H9 (cell line): ENCODE measurements around the gene TBC1D19. TPM values are rescaled to one million over a fixed set of nuclear protein-coding genes. Genes with fewer than 3 reads are reported as not detected.

Experiments
- DNase-seq: peaks from one replicate; pipeline ENCODE4 v3.0.0-alpha.2; 2017
- H2AFZ ChIP-seq: one replicate; pipeline ENCODE4 v1.6.1; 2013; ENCODE audit warnings: mild to moderate bottlenecking, low read length, control low read depth, moderate library complexity
- H2AK5ac ChIP-seq: 2 replicates; pipeline ENCODE4 v1.6.1; 2013; ENCODE audit warnings: low read length, control low read depth, mixed read lengths; ENCODE audit not compliant: insufficient read length
- H2BK120ac ChIP-seq: one replicate; pipeline ENCODE4 v1.6.1; 2013; ENCODE audit warnings: low read depth, mild to moderate bottlenecking, low read length, control low read depth, inconsistent platforms; ENCODE audit not compliant: poor library complexity, severe bottlenecking
- H2BK12ac ChIP-seq: 2 replicates; pipeline ENCODE4 v1.6.1; 2013; ENCODE audit warnings: low read length, control low read depth, mixed read lengths, low read depth; ENCODE audit not compliant: insufficient read length
- H2BK15ac ChIP-seq: 2 replicates; pipeline ENCODE4 v1.6.1; 2013; ENCODE audit warnings: low read depth, low read length, control low read depth
- H2BK20ac ChIP-seq: one replicate; pipeline ENCODE4 v1.6.1; 2013; ENCODE audit warnings: low read depth, mild to moderate bottlenecking, low read length, control low read depth, inconsistent platforms; ENCODE audit not compliant: poor library complexity, severe bottlenecking
- H2BK5ac ChIP-seq: 2 replicates; pipeline ENCODE4 v1.6.1; 2013; ENCODE audit warnings: low read length, control low read depth, mixed read lengths; ENCODE audit not compliant: insufficient read length
- H3K14ac ChIP-seq: 2 replicates; pipeline ENCODE4 v1.6.1; 2013; ENCODE audit warnings: low read length, control low read depth; ENCODE audit not compliant: insufficient read depth
- H3K18ac ChIP-seq: 2 replicates; pipeline ENCODE4 v1.6.1; 2013; ENCODE audit warnings: low read depth, mild to moderate bottlenecking, mixed read lengths, low read length, control low read depth; ENCODE audit not compliant: insufficient read length
- H3K23ac ChIP-seq: 2 replicates; pipeline ENCODE4 v1.6.1; 2013; ENCODE audit warnings: low read length, control low read depth, mixed read lengths, low read depth; ENCODE audit not compliant: insufficient read length
- H3K23me2 ChIP-seq: 2 replicates; pipeline ENCODE4 v1.6.1; 2013; ENCODE audit warnings: low read depth, mild to moderate bottlenecking, mixed read lengths, low read length, control low read depth; ENCODE audit not compliant: insufficient read length, poor library complexity, severe bottlenecking
- H3K27ac ChIP-seq: 2 replicates; pipeline ENCODE4 v1.5.1; 2013; ENCODE audit warnings: low read length, control low read depth, mixed read lengths, low read depth; ENCODE audit not compliant: insufficient read length
- H3K27me3 ChIP-seq: 2 replicates; pipeline ENCODE4 v1.6.1; 2013; ENCODE audit warnings: low read length, control low read depth, inconsistent platforms; ENCODE audit not compliant: insufficient read depth
- H3K4ac ChIP-seq: 2 replicates; pipeline ENCODE4 v1.6.1; 2013; ENCODE audit warnings: low read depth, mild to moderate bottlenecking, control low read depth, inconsistent platforms, low read length, moderate library complexity
- H3K4me1 ChIP-seq: 2 replicates; pipeline ENCODE4 v1.6.1; 2013; ENCODE audit warnings: low read length, control low read depth, inconsistent platforms; ENCODE audit not compliant: insufficient read depth
- H3K4me2 ChIP-seq: 2 replicates; pipeline ENCODE4 v1.6.1; 2013; ENCODE audit warnings: low read length, control low read depth, mixed read lengths; ENCODE audit not compliant: insufficient read length, insufficient read depth
- H3K56ac ChIP-seq: 2 replicates; pipeline ENCODE4 v1.6.1; 2013; ENCODE audit warnings: low read depth, mild to moderate bottlenecking, mixed read lengths, low read length, control low read depth; ENCODE audit not compliant: insufficient read length
- H3K79me1 ChIP-seq: 2 replicates; pipeline ENCODE4 v1.6.1; 2013; ENCODE audit warnings: low read depth, mild to moderate bottlenecking, moderate library complexity, low read length, control low read depth, inconsistent platforms; ENCODE audit not compliant: insufficient read depth, poor library complexity, severe bottlenecking
- H3K79me2 ChIP-seq: 2 replicates; pipeline ENCODE4 v1.6.1; 2013; ENCODE audit warnings: low read length, control low read depth, inconsistent platforms; ENCODE audit not compliant: insufficient read depth
- H3K9ac ChIP-seq: 2 replicates; pipeline ENCODE4 v1.6.1; 2013; ENCODE audit warnings: low read length, control low read depth, mixed read lengths; ENCODE audit not compliant: insufficient read length; ENCODE audit errors: extremely low read depth
- H3K9me3 ChIP-seq: one replicate; pipeline ENCODE4 v1.6.1; 2013; ENCODE audit warnings: low read depth, low read length, inconsistent platforms; ENCODE audit not compliant: control insufficient read depth
- H3T11ph ChIP-seq: one replicate; pipeline ENCODE4 v1.6.1; 2013; ENCODE audit warnings: mild to moderate bottlenecking, low read length, control low read depth, inconsistent platforms
- H4K20me1 ChIP-seq: one replicate; pipeline ENCODE4 v1.6.1; 2013; ENCODE audit not compliant: control insufficient read depth, insufficient read length, insufficient read depth
- H4K5ac ChIP-seq: 2 replicates; pipeline ENCODE4 v1.6.1; 2013; ENCODE audit warnings: low read depth, mild to moderate bottlenecking, mixed read lengths, low read length, control low read depth; ENCODE audit not compliant: insufficient read length
- H4K8ac ChIP-seq: replicated peaks from 2 replicates; pipeline ENCODE4 v1.6.1; 2013; ENCODE audit warnings: low read length, control low read depth, mixed read lengths, low read depth; ENCODE audit not compliant: insufficient read length
- H4K91ac ChIP-seq: 2 replicates; pipeline ENCODE4 v1.6.1; 2013; ENCODE audit warnings: low read depth, mild to moderate bottlenecking, moderate library complexity, mixed read lengths, low read length, control low read depth; ENCODE audit not compliant: insufficient read length
- H3K27ac Mint-ChIP-seq, 3 experiments: 2 replicates in 2 of 3; 3 replicates in 1 of 3; pipeline ENCODE4 v1.8.0; 2020 to 2021; ENCODE audit warnings: mixed read lengths in 3 of 3, mild to moderate bottlenecking in 1 of 3, moderate library complexity in 1 of 3
- H3K27me3 Mint-ChIP-seq: 2 replicates; pipeline ENCODE4 v1.8.0; 2021; ENCODE audit warnings: low read depth, mild to moderate bottlenecking, moderate library complexity, mixed read lengths
- H3K36me3 Mint-ChIP-seq, 3 experiments: 2 replicates in 2 of 3; 3 replicates in 1 of 3; pipeline ENCODE4 v1.8.0; 2020 to 2021; ENCODE audit warnings: low read depth in 3 of 3, mixed read lengths in 3 of 3; ENCODE audit not compliant: insufficient read depth in 1 of 3
- H3K4me1 Mint-ChIP-seq, 2 experiments: 2 replicates each; pipeline ENCODE4 v1.8.0; 2020; ENCODE audit warnings: mixed read lengths in 2 of 2
- H3K4me3 Mint-ChIP-seq, 2 experiments: 2 replicates in 1 of 2; 3 replicates in 1 of 2; pipeline ENCODE4 v1.8.0; 2020 to 2021; ENCODE audit warnings: mild to moderate bottlenecking in 2 of 2, mixed read lengths in 2 of 2, moderate library complexity in 1 of 2
- H3K9me3 Mint-ChIP-seq, 2 experiments: 2 replicates in 1 of 2; 3 replicates in 1 of 2; pipeline ENCODE4 v1.8.0; 2020; ENCODE audit warnings: mild to moderate bottlenecking in 2 of 2, mixed read lengths in 2 of 2, moderate library complexity in 1 of 2
- WGBS: extraction: QIAGEN DNeasy Blood & Tissue Kit; methylation state at CpG from one replicate; pipeline ENCODE4 v1.1.7; 2013; ENCODE audit warnings: missing lambda C conversion rate, low lambda C conversion rate, mixed read lengths; ENCODE audit not compliant: insufficient read length; ENCODE audit errors: extremely low coverage; 5-methylcytosine and 5-hydroxymethylcytosine counted together
- total RNA-seq: library from RNA; stranded (reverse); gene quantifications from 2 replicates; pipeline ENCODE4 v1.2.1, GENCODE V29; 2021
- TF ChIP-seq, protein P1 (sequence below): fragments of 200-600 bp; sonication (generic); conservative IDR thresholded peaks from 3 replicates; pipeline ENCODE4 v1.8.0; 2021; ENCODE audit warnings: antibody characterized with exemption, mild to moderate bottlenecking

TBC1D19 gene
- total RNA-seq, 1 experiment from 2014 or later = 3.2 TPM

GRCh38 chr4:26715636-26716242 is 131.9 kb downstream of the TBC1D19 start:
- no peaks in the 10 kb centered on the region for H3K79me1 ChIP-seq
- no peaks in the 10 kb centered on the region for H3K4me1 Mint-ChIP-seq
- no peak overlapping the region for H2BK120ac ChIP-seq
- H3K27me3 ChIP-seq = no peaks in the 10 kb centered on the region
- H3K23ac ChIP-seq = no peak overlapping the region
- H3K14ac ChIP-seq = no peak overlapping the region
- no peak overlapping the region for H2BK12ac ChIP-seq
- H2BK15ac ChIP-seq = no peak overlapping the region
- H3K9me3 Mint-ChIP-seq = no peaks in the 10 kb centered on the region; a peak in 1 of 5 replicates
- H3T11ph ChIP-seq = no peak overlapping the region
- no peaks in the 10 kb centered on the region for H3K9me3 ChIP-seq
- no peak overlapping the region; a peak in 1 of 7 replicates for H3K27ac Mint-ChIP-seq
- no peak overlapping the region for H4K91ac ChIP-seq
- H3K27ac ChIP-seq = no peak overlapping the region
- no peak overlapping the region for H4K5ac ChIP-seq
- no peak overlapping the region for H3K4me3 Mint-ChIP-seq
- H3K27me3 Mint-ChIP-seq = no peaks in the 10 kb centered on the region
- H3K23me2 ChIP-seq = no peaks in the 10 kb centered on the region
- TF ChIP-seq, protein P1, sequence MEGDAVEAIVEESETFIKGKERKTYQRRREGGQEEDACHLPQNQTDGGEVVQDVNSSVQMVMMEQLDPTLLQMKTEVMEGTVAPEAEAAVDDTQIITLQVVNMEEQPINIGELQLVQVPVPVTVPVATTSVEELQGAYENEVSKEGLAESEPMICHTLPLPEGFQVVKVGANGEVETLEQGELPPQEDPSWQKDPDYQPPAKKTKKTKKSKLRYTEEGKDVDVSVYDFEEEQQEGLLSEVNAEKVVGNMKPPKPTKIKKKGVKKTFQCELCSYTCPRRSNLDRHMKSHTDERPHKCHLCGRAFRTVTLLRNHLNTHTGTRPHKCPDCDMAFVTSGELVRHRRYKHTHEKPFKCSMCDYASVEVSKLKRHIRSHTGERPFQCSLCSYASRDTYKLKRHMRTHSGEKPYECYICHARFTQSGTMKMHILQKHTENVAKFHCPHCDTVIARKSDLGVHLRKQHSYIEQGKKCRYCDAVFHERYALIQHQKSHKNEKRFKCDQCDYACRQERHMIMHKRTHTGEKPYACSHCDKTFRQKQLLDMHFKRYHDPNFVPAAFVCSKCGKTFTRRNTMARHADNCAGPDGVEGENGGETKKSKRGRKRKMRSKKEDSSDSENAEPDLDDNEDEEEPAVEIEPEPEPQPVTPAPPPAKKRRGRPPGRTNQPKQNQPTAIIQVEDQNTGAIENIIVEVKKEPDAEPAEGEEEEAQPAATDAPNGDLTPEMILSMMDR = no peak
- no peak overlapping the region for H3K18ac ChIP-seq
- H3K4me1 ChIP-seq = no peaks in the 10 kb centered on the region
- H3K4me2 ChIP-seq = no peak overlapping the region
- H3K79me2 ChIP-seq = no peaks in the 10 kb centered on the region
- no peak overlapping the region for H2AK5ac ChIP-seq
- no peak overlapping the region for H4K8ac ChIP-seq
- no peak overlapping the region for H3K9ac ChIP-seq
- no peak for DNase-seq
- no peak overlapping the region for H3K56ac ChIP-seq
- H3K4ac ChIP-seq = no peak overlapping the region
- no peak overlapping the region for H2BK5ac ChIP-seq
- no peaks in the 10 kb centered on the region for H3K36me3 Mint-ChIP-seq
- H2BK20ac ChIP-seq = no peak overlapping the region
- H4K20me1 ChIP-seq = no peaks in the 10 kb centered on the region
- no peak overlapping the region for H2AFZ ChIP-seq
- no CpG with 5 or more reads among the region's 1 CpG for WGBS
